PC-9 (cell line): ENCODE data around the gene ATP1A1. TPM values are rescaled to one million over a fixed set of nuclear protein-coding genes. Genes with fewer than 3 reads are reported as not detected.

ENCODE experiments used
- BruUV-seq: library from RNA; stranded (reverse); fragments of 400-500 nt; replicated peaks from 2 replicates; lab custom pipeline; 2021; lab: Mats Ljungman, UMichigan
- CTCF ChIA-PET: fragments of 300-600 bp; sonication (Branson Sonifier 250); formaldehyde crosslinking; loops from one replicate; lab custom pipeline; 2022; ENCODE audit warnings: antibody characterized with exemption; lab: Charles Lee
- POLR2A ChIA-PET: fragments of 300-600 bp; sonication (Branson Sonifier 250); formaldehyde crosslinking; loops from one replicate; lab custom pipeline; 2022; ENCODE audit warnings: antibody characterized with exemption; ENCODE audit not compliant: unreplicated experiment; lab: Charles Lee
- DNase-seq, 2 experiments: peaks; one replicate each; pipeline versions ENCODE4 v3.0.0 to v3.0.0-alpha.2; 2015 to 2022; ENCODE audit warnings: mixed read lengths in 1 of 2
- H2AFZ ChIP-seq: fragments of 200-600 bp; sonication (generic); 2 replicates; pipeline ENCODE4 v1.8.1; 2017; ENCODE audit warnings: antibody characterized with exemption
- H3F3A ChIP-seq: fragments of 200-600 bp; sonication (generic); 2 replicates; pipeline ENCODE4 v1.8.1; 2017; ENCODE audit warnings: antibody characterized with exemption, mild to moderate bottlenecking, low read depth; ENCODE audit not compliant: insufficient read depth
- H3K27ac ChIP-seq: fragments of 200-600 bp; sonication (generic); 2 replicates; pipeline ENCODE4 v1.6.1; 2016; ENCODE audit warnings: mixed run types
- H3K27me3 ChIP-seq: fragments of 200-600 bp; sonication (generic); 2 replicates; pipeline ENCODE4 v1.6.1; 2016; ENCODE audit warnings: low read depth, mixed run types; ENCODE audit not compliant: insufficient read depth
- H3K36me3 ChIP-seq: fragments of 200-600 bp; sonication (generic); 2 replicates; pipeline ENCODE4 v1.6.1; 2016; ENCODE audit warnings: low read depth, mixed run types
- H3K4me1 ChIP-seq: fragments of 200-600 bp; sonication (generic); replicated peaks from 2 replicates; pipeline ENCODE4 v1.6.1; 2016; ENCODE audit warnings: mixed run types; ENCODE audit not compliant: insufficient read depth
- H3K4me2 ChIP-seq: fragments of 200-600 bp; sonication (generic); 2 replicates; pipeline ENCODE4 v1.6.1; 2017; ENCODE audit warnings: mixed run types
- H3K4me3 ChIP-seq: fragments of 200-600 bp; sonication (generic); 2 replicates; pipeline ENCODE4 v1.6.1; 2016; ENCODE audit warnings: mixed run types
- H3K79me2 ChIP-seq: fragments of 200-600 bp; sonication (generic); 2 replicates; pipeline ENCODE4 v1.6.1; 2017; ENCODE audit warnings: low read depth, mixed run types
- H3K9me2 ChIP-seq: fragments of 200-600 bp; sonication (generic); 2 replicates; pipeline ENCODE4 v1.8.1; 2017; ENCODE audit warnings: mild to moderate bottlenecking; ENCODE audit not compliant: insufficient read depth
- H3K9me3 ChIP-seq: fragments of 200-600 bp; sonication (generic); 2 replicates; pipeline ENCODE4 v1.8.1; 2016; ENCODE audit warnings: low read depth; ENCODE audit not compliant: insufficient read depth
- H4K20me1 ChIP-seq: fragments of 200-600 bp; sonication (generic); 2 replicates; pipeline ENCODE4 v1.8.1; 2017; ENCODE audit not compliant: insufficient read depth
- CTCF ChIP-seq: fragments of 200-600 bp; sonication (generic); conservative IDR thresholded peaks from 2 replicates; pipeline ENCODE4 v1.6.1; 2017; ENCODE audit warnings: mixed run types, antibody characterized with exemption, mild to moderate bottlenecking, moderate library complexity
- EZH2 ChIP-seq: fragments of 200-600 bp; sonication (generic); IDR thresholded peaks from 2 replicates; pipeline ENCODE4 v1.8.0; 2017; ENCODE audit warnings: antibody characterized with exemption, low read depth
- intact Hi-C: fragments of 100-400 bp; cut with micrococcal nuclease; formaldehyde crosslinking; loops from one replicate; pipeline ENCODE4 v1.10.0; 2022; ENCODE audit not compliant: unreplicated experiment
- total RNA-seq: library from RNA; stranded (reverse); gene quantifications from 2 replicates; pipeline ENCODE4 v1.2.3, GENCODE V29; 2021

Gene ATP1A1
- total RNA-seq, 1 experiment from 2014 or later: 399 TPM

DNA sequence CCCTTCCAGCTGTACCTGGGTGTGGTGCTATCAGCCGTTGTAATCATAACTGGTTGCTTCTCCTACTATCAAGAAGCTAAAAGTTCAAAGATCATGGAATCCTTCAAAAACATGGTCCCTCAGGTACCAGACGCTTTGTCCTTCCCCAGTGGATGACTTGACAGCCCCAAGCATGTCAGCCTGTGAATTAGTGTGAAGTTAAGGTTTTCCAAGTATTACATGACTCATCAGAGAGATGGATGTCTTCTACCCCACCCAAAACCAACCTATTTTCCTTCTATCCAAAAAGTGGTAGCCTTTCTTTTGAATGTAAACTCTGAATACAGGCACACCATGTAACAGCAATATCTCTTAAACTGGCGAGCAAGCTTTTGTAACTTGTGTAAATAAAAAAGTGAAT is 15.1 kb downstream of the ATP1A1 start:
- peaks cover 99% of the 10 kb centered on the region for H3K36me3 ChIP-seq
- BruUV-seq: no TSS peak
- CTCF ChIA-PET: no interaction called here

GRCh38 chr1:116389013-116389412 is 16.0 kb downstream of the ATP1A1 start:
- H3K27ac ChIP-seq: no peak overlapping the region
- H3K9me3 ChIP-seq: no peaks in the 10 kb centered on the region
- H4K20me1 ChIP-seq: peaks cover 45% of the 10 kb centered on the region
- no peaks in the 10 kb centered on the region for H3K27me3 ChIP-seq
- POLR2A ChIA-PET: interaction anchor here (0.6 kb wide), 1 partner anchor 14 kb away, joined by 4 read pairs; no protein-coding TSS in a partner anchor
- H3K4me1 ChIP-seq: no peaks in the 10 kb centered on the region
- H3K4me2 ChIP-seq: no peak overlapping the region
- H3K9me2 ChIP-seq: no peaks in the 10 kb centered on the region
- H3K79me2 ChIP-seq: peaks cover 96% of the 10 kb centered on the region
- no peak for TF ChIP-seq CTCF
- TF ChIP-seq EZH2: no peak
- no peak overlapping the region for H2AFZ ChIP-seq
- no peak overlapping the region for H3K4me3 ChIP-seq
- H3F3A ChIP-seq: peaks cover 85% of the 10 kb centered on the region
- intact Hi-C loops: no loop called here
- H3K36me3 ChIP-seq: peaks cover 99% of the 10 kb centered on the region
- CTCF ChIA-PET: no interaction called here
- DNase-seq: no peak
- BruUV-seq: TSS peak; percentile 9

More for the DNA sequence above, 15.1 kb downstream of the ATP1A1 start:
- H3K4me3 ChIP-seq: no peak overlapping the region
- no peaks in the 10 kb centered on the region for H3K27me3 ChIP-seq
- no peak for DNase-seq
- H3K27ac ChIP-seq: no peak overlapping the region
- TF ChIP-seq EZH2 (no peak), CTCF (no peak)
- POLR2A ChIA-PET: no interaction called here
- no peaks in the 10 kb centered on the region for H3K9me3 ChIP-seq
- 0 out of 2 replicates have a peak, but pooled peaks cover 2% of the 10 kb centered on the region for H3K4me1 ChIP-seq
- peaks cover 53% of the 10 kb centered on the region for H4K20me1 ChIP-seq
- H3F3A ChIP-seq: peaks cover 76% of the 10 kb centered on the region
- intact Hi-C loops: no loop called here
- H3K9me2 ChIP-seq: no peaks in the 10 kb centered on the region
- no peak overlapping the region for H2AFZ ChIP-seq
- peaks cover 96% of the 10 kb centered on the region for H3K79me2 ChIP-seq
- no peak overlapping the region for H3K4me2 ChIP-seq

DNA sequence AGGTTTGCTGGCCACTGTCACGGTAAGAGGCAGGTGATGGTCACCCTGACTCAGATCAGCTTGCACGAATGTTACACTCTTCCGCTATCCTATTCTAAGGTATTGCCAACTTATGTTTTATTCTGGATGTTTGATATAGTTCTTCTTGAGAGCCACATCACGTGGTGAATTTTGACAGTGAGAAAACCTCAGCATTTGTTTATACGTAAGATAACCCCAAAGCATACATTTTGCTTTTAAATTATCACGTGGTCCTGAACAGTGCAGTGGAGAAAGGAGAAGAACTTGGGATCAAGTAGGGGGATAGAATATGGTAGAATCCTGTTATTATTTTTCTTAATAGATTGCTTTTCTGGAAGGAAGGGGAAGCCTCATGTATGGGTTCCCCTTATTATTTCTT is 16.6 kb downstream of the ATP1A1 start:
- no peak for TF ChIP-seq EZH2
- TF ChIP-seq CTCF: no peak
- no peaks in the 10 kb centered on the region for H3K9me2 ChIP-seq
- peaks cover 96% of the 10 kb centered on the region for H3K79me2 ChIP-seq
- H3K4me1 ChIP-seq: no peaks in the 10 kb centered on the region
- H2AFZ ChIP-seq: no peak overlapping the region
- H3K36me3 ChIP-seq: peaks cover 99% of the 10 kb centered on the region
- ChIA-PET CTCF (no interaction called here), POLR2A (no interaction called here)
- H3K4me2 ChIP-seq: no peak overlapping the region
- H3K27me3 ChIP-seq: no peaks in the 10 kb centered on the region
- H3F3A ChIP-seq: peaks cover 90% of the 10 kb centered on the region
- intact Hi-C loops: no loop called here
- H3K4me3 ChIP-seq: no peak overlapping the region
- BruUV-seq: no TSS peak
- DNase-seq: no peak
- H3K27ac ChIP-seq: no peak overlapping the region
- H3K9me3 ChIP-seq: no peaks in the 10 kb centered on the region
- peaks cover 40% of the 10 kb centered on the region for H4K20me1 ChIP-seq
